CD4-positive, alpha-beta T cell (primary cell): ENCODE results near the gene MAN2A1. TPM values are rescaled to one million over a fixed set of nuclear protein-coding genes. Genes with fewer than 3 reads are reported as not detected.

Source experiments
- ATAC-seq: fragments of 200-7000 bp; cut with Tn5 transposase; one replicate; pipeline ENCODE4 v1.10.0; 2022; ENCODE audit warnings: mild to moderate bottlenecking; ENCODE audit not compliant: poor library complexity
- CTCF ChIA-PET: fragments of 350-600 bp; sonication (Branson Sonifier 250); formaldehyde crosslinking; loops from one replicate; lab custom pipeline; 2021; ENCODE audit warnings: antibody characterized with exemption, inconsistent platforms; lab: Charles Lee
- POLR2A ChIA-PET: fragments of 350-600 bp; sonication (Branson Sonifier 250); formaldehyde crosslinking; loops from one replicate; lab custom pipeline; 2021; ENCODE audit warnings: antibody characterized with exemption, inconsistent platforms; lab: Charles Lee
- DNase-seq, 14 experiments: peaks; one replicate each; pipeline ENCODE4 v3.0.0-alpha.2; 2013 to 2020; ENCODE audit warnings: mixed read lengths in 2 of 14
- H3K27ac ChIP-seq, 2 donors: one replicate each; pipeline versions ENCODE4 v1.5.1 to v1.7.0; 2013; ENCODE audit warnings: low read length in 2 of 2, low read depth in 1 of 2, mild to moderate bottlenecking in 1 of 2
- H3K27me3 ChIP-seq, 2 experiments: 1 replicate in 1 of 2; 2 replicates in 1 of 2; pipeline versions ENCODE4 v1.6.1 to v1.7.0; 2013; ENCODE audit warnings: low read length in 2 of 2, control low read depth in 1 of 2, mild to moderate bottlenecking in 1 of 2, moderate library complexity in 1 of 2; ENCODE audit not compliant: insufficient read depth in 2 of 2, control insufficient read depth in 1 of 2
- H3K36me3 ChIP-seq: one replicate; pipeline ENCODE4 v1.6.1; 2013; ENCODE audit warnings: low read length, control low read depth; ENCODE audit not compliant: insufficient read depth
- H3K4me1 ChIP-seq: one replicate; pipeline ENCODE4 v1.6.1; 2013; ENCODE audit warnings: low read length, control low read depth; ENCODE audit not compliant: insufficient read depth
- H3K4me3 ChIP-seq: one replicate; pipeline ENCODE4 v1.5.1; 2013; ENCODE audit warnings: mild to moderate bottlenecking, low read length, moderate library complexity
- H3K9me3 ChIP-seq, 2 experiments: 1 replicate in 1 of 2; 2 replicates in 1 of 2; pipeline versions ENCODE4 v1.6.1 to v1.7.0; 2013; ENCODE audit warnings: low read length in 2 of 2, mild to moderate bottlenecking in 2 of 2, control low read depth in 1 of 2, moderate library complexity in 1 of 2; ENCODE audit not compliant: control insufficient read depth in 1 of 2, insufficient read depth in 1 of 2
- H3K27ac Mint-ChIP-seq: one replicate; pipeline ENCODE4 v1.8.0; 2020; ENCODE audit warnings: mixed read lengths
- H3K27me3 Mint-ChIP-seq: one replicate; pipeline ENCODE4 v1.8.0; 2021; ENCODE audit warnings: mixed read lengths
- H3K36me3 Mint-ChIP-seq: one replicate; pipeline ENCODE4 v1.8.0; 2021; ENCODE audit warnings: low read depth, mixed read lengths
- H3K4me1 Mint-ChIP-seq: one replicate; pipeline ENCODE4 v1.8.0; 2021; ENCODE audit warnings: low read depth, mixed read lengths
- H3K4me3 Mint-ChIP-seq: one replicate; pipeline ENCODE4 v1.8.0; 2020; ENCODE audit warnings: mild to moderate bottlenecking, mixed read lengths
- H3K9me3 Mint-ChIP-seq: one replicate; pipeline ENCODE4 v1.8.0; 2020; ENCODE audit warnings: mixed read lengths
- intact Hi-C, 2 experiments: fragments of 100-400 bp; cut with DNase I in 1 of 2; cut with micrococcal nuclease in 1 of 2; formaldehyde crosslinking; loops; one replicate each; pipeline versions ENCODE4 v1.15.1 to v1.9.0; 2023 to 2025; cut with DNase I, micrococcal nuclease
- total RNA-seq, 174 experiments: library from RNA in 2 of 174; stranded (reverse) in 2 of 174; gene quantifications; one replicate each; pipeline ENCODE4 v1.2.3 and lab custom pipeline; 2021 to 2026
- TF ChIP-seq, protein P1 (sequence below): fragments of 200-600 bp; IDR thresholded peaks from one replicate; pipeline ENCODE4 v1.8.0; 2022; ENCODE audit warnings: antibody characterized with exemption, mild to moderate bottlenecking

The MAN2A1 gene
- total RNA-seq, 2 experiments from 2014 or later = 50.6 to 52.7 TPM

- Mint-ChIP-seq H3K36me3 (no peaks in the 10 kb centered on the region), H3K4me3 (no peak overlapping the region), H3K4me1 (no peaks in the 10 kb centered on the region), H3K27me3 (no peaks in the 10 kb centered on the region), H3K27ac (no peak overlapping the region), H3K9me3 (no peaks in the 10 kb centered on the region)
- CTCF ChIA-PET = no interaction called here
- Histone ChIP-seq H3K27me3 (no peaks in the 10 kb centered on the region), H3K4me3 (no peak overlapping the region), H3K36me3 (no peaks in the 10 kb centered on the region), H3K27ac (no peak overlapping the region), H3K4me1 (no peaks in the 10 kb centered on the region), H3K9me3 (no peaks in the 10 kb centered on the region)
- DNase-seq (no peak), ATAC-seq (no peak)
- TF ChIP-seq, protein P1, sequence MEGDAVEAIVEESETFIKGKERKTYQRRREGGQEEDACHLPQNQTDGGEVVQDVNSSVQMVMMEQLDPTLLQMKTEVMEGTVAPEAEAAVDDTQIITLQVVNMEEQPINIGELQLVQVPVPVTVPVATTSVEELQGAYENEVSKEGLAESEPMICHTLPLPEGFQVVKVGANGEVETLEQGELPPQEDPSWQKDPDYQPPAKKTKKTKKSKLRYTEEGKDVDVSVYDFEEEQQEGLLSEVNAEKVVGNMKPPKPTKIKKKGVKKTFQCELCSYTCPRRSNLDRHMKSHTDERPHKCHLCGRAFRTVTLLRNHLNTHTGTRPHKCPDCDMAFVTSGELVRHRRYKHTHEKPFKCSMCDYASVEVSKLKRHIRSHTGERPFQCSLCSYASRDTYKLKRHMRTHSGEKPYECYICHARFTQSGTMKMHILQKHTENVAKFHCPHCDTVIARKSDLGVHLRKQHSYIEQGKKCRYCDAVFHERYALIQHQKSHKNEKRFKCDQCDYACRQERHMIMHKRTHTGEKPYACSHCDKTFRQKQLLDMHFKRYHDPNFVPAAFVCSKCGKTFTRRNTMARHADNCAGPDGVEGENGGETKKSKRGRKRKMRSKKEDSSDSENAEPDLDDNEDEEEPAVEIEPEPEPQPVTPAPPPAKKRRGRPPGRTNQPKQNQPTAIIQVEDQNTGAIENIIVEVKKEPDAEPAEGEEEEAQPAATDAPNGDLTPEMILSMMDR = no peak
- intact Hi-C loops = no loop called here
- POLR2A ChIA-PET = no interaction called here
Observed at GRCh38 chr5:109650493-109650892, 39.2 kb upstream of the MAN2A1 start.

DNA sequence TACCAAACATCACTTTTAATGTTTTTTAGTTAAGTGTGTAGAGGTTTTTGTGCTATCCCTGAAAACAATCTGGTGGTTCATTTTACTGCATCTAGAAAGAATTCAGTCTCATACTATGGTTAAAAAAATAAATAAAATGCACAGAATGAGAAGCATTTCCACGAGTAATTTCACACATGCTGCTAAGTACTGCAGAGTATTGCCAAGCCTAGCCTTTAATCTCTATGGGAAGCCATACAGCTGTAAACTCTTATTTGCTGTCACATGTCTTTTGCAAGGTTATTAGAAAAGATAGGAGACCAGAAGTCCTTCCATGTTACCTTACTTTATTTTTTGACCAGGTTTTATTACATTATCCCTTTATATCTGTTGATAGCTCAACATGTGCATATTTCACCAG is 37.6 kb upstream of the MAN2A1 start:
- Histone ChIP-seq H3K36me3 (no peaks in the 10 kb centered on the region), H3K4me3 (no peak overlapping the region), H3K27ac (no peak overlapping the region), H3K4me1 (peaks cover 4% of the 10 kb centered on the region), H3K27me3 (no peaks in the 10 kb centered on the region), H3K9me3 (no peaks in the 10 kb centered on the region)
- DNase-seq (no peak), ATAC-seq (no peak)
- Mint-ChIP-seq H3K9me3 (no peaks in the 10 kb centered on the region), H3K27ac (no peak overlapping the region), H3K4me3 (no peak overlapping the region), H3K27me3 (peaks cover 5% of the 10 kb centered on the region), H3K4me1 (peaks cover 12% of the 10 kb centered on the region), H3K36me3 (no peaks in the 10 kb centered on the region)
- CTCF ChIA-PET = interaction anchor here (1.0 kb wide), 1 partner anchor 63 kb away, joined by 3 read pairs; no protein-coding TSS in a partner anchor
- intact Hi-C loops = no loop called here
- POLR2A ChIA-PET = no interaction called here
- TF ChIP-seq, protein P1 = no peak

DNA sequence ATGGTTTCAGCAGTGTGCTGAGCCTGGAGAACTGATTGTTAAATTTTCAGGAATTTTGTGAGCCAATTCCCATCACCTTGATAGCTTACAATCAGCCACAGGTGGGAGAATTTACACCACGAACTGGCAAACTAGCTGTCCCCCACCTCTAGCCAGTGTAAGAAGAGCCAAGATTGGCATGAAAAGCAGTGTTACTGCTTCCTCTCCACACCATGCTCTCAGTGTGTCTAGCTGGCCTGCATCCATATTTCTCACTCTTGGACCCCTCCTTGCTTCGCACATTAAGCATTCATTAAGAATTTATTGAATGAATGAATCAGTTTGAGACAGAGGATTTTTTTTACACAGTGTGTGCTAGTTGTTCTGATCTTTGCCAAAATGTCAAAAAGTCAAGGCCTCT is 36.7 kb upstream of the MAN2A1 start:
- intact Hi-C loops = no loop called here
- H3K9me3 Mint-ChIP-seq = no peaks in the 10 kb centered on the region
- no peaks in the 10 kb centered on the region for H3K36me3 ChIP-seq
- H3K4me3 Mint-ChIP-seq = no peak overlapping the region
- ATAC-seq = no peak
- H3K27me3 Mint-ChIP-seq = peaks cover 8% of the 10 kb centered on the region
- H3K4me1 Mint-ChIP-seq = peaks cover 20% of the 10 kb centered on the region
- no peak for DNase-seq
- no peaks in the 10 kb centered on the region for H3K36me3 Mint-ChIP-seq
- no peaks in the 10 kb centered on the region for H3K9me3 ChIP-seq
- no peak overlapping the region for H3K4me3 ChIP-seq
- no peaks in the 10 kb centered on the region for H3K27me3 ChIP-seq
- ChIA-PET POLR2A (interaction anchor here (0.6 kb wide), 1 partner anchor 191 kb away, joined by 3 read pairs; no protein-coding TSS in a partner anchor), CTCF (no interaction called here)
- no peak overlapping the region for H3K27ac Mint-ChIP-seq
- no peak overlapping the region for H3K27ac ChIP-seq
- H3K4me1 ChIP-seq = peaks cover 7% of the 10 kb centered on the region
- TF ChIP-seq, protein P1 = no peak
